ENCODE data around the gene BMP7.

- TF ChIP-seq CTCF (IDR thresholded peaks at IDR 0.05) (no peak), POLR2A (IDR thresholded peaks at IDR 0.05) (no peak), EP300 (IDR thresholded peaks at IDR 0.05) (no peak)
Observed at GRCh38 chr20:57122536-57123489, 143.6 kb downstream of the BMP7 start.
